ENCODE data around the gene TTYH3.

GRCh38 chr7:2660359-2661095 lies 28.7 kb downstream of the TTYH3 start:
- TF ChIP-seq CTCF (optimal IDR thresholded peaks at IDR 0.05 in 1 of 3, IDR thresholded peaks at IDR 0.05 in 1 of 3, conservative IDR thresholded peaks at IDR 0.05 in 1 of 3; ENCODE audit: extremely low read depth in 1 of 3, insufficient read depth in 2 of 3, low read length in 3 of 3), result peak in 2 of 3 experiments; percentile 43 to 49
- TF ChIP-seq EZH2 (IDR thresholded peaks at IDR 0.05; ENCODE audit: low read length), result no peak
